Ramos (cell line): ENCODE data around the gene ENO2.
"Not testable (repeated sequence)": the region's sequence is repeated elsewhere in the genome, so short reads cannot be mapped to it uniquely, and the experiment has no call there.

Experiments used
- in situ Hi-C: fragments of 300-500 bp; cut with MboI; formaldehyde crosslinking; loops from one replicate; pipeline ENCODE4 v1.14.3; 2022; ENCODE audit warnings: low sequenced_read_pairs; ENCODE audit not compliant: unreplicated experiment

The ENO2 gene

GRCh38 chr12:6914246-6914946 lies at the start of gene ENO2:
Gene ENO2, plus strand, starts transcription at chr12:6914580. Its CDS starts 1,253 bp downstream, at chr12:6915833.
- in situ Hi-C loops = no loop called here

GRCh38 chr12:6865307-6865706 lies 49.1 kb upstream of the ENO2 start:
- in situ Hi-C loops = not testable (repeated sequence)

GRCh38 chr12:6866163-6866919 lies 48.0 kb upstream of the ENO2 start:
- in situ Hi-C loops = no loop called here

GRCh38 chr12:6866920-6867412 lies 47.4 kb upstream of the ENO2 start:
- in situ Hi-C loops = no loop called here

- in situ Hi-C loops = no loop called here
Observed at GRCh38 chr12:6867413-6868210, 46.8 kb upstream of the ENO2 start, which contains the start of gene TPI1. Gene TPI1, plus strand, starts transcription at chr12:6867531. Its CDS starts 36 bp downstream, at chr12:6867567.

- in situ Hi-C loops = no loop called here
Observed at GRCh38 chr12:6868211-6869048, 46.0 kb upstream of the ENO2 start.

GRCh38 chr12:6869049-6870021 lies 45.0 kb upstream of the ENO2 start:
- in situ Hi-C loops = no loop called here

GRCh38 chr12:6870304-6870703 lies 44.1 kb upstream of the ENO2 start:
- in situ Hi-C loops = not testable (repeated sequence)

- in situ Hi-C loops = no loop called here
Observed at GRCh38 chr12:6871052-6871957, 43.1 kb upstream of the ENO2 start.

- in situ Hi-C loops = no loop called here
Observed at GRCh38 chr12:6872073-6873048, 42.0 kb upstream of the ENO2 start.

GRCh38 chr12:6873094-6874014 lies 41.0 kb upstream of the ENO2 start, which contains the start of gene SPSB2:
Gene SPSB2, minus strand, starts transcription at chr12:6873303. Its CDS starts 402 bp downstream, at chr12:6872901.
- in situ Hi-C loops = no loop called here

- in situ Hi-C loops = not testable (repeated sequence)
Observed at GRCh38 chr12:6874015-6874368, 40.4 kb upstream of the ENO2 start.

- in situ Hi-C loops = not testable (repeated sequence)
Observed at GRCh38 chr12:6879824-6880223, 34.6 kb upstream of the ENO2 start.

- in situ Hi-C loops = no loop called here
Observed at GRCh38 chr12:6883252-6883651, 31.1 kb upstream of the ENO2 start.

- in situ Hi-C loops = no loop called here
Observed at GRCh38 chr12:6883683-6884082, 30.7 kb upstream of the ENO2 start.
